ENCODE results near the gene HOMER3. TPM values are rescaled to one million over a fixed set of nuclear protein-coding genes. Genes with fewer than 3 reads are reported as not detected.
"Not testable (repeated sequence)": the region's sequence is repeated elsewhere in the genome, so short reads cannot be mapped to it uniquely, and the experiment has no call there.

HOMER3 gene
- total RNA-seq, 1 donor from 2014 or later: 106 TPM

DNA sequence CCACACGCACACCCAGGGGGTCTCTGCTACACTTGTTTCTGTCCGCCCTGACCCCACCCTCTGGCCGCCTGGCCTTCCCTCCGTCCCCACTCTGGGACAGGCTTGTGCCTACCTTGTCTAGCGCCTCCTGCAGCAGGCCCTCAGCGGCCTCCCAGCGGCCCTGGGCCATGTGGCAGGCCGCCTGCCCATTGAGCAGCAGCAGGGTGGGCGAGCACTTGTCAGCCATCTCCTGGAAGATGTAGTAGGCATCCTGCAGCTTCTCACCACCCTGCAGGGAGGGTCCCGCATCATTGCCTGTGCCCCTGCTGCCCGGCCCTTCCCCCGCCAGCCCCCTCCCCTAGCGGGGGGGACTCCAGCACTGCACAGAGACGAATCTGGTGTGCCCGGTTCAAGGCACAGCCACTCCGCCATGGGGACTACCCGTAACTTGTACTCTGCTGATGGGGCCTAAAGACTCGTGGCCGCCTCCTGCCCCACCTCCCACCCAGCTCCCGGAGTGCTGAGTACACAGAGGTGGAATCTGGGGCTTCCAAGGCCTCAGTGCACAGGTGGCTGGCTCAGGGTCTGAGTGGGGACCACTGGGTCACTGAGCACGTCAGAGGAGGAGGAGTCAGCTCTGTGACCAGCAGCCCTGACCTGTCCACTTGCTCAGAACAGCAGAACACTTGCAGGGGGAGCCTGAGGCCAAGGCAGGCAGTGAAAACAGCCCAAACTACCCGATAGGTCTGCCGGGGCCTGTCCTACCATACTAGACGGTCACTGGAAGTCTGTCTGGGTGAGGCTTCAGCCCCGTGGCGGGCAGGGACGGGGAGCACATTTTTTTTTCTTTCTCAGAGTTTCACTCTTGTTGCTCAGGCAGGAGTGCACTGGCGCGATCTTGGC lies 37.6 kb downstream of the HOMER3 start:
- no peak for DNase-seq (ENCODE audit: low read depth)
- TF ChIP-seq CTCF (conservative IDR thresholded peaks at IDR 0.05; ENCODE audit: low read depth, low read length): no peak
- no peak overlapping the region for H3K4me3 ChIP-seq (ENCODE audit: low read depth, low read length)

DNA sequence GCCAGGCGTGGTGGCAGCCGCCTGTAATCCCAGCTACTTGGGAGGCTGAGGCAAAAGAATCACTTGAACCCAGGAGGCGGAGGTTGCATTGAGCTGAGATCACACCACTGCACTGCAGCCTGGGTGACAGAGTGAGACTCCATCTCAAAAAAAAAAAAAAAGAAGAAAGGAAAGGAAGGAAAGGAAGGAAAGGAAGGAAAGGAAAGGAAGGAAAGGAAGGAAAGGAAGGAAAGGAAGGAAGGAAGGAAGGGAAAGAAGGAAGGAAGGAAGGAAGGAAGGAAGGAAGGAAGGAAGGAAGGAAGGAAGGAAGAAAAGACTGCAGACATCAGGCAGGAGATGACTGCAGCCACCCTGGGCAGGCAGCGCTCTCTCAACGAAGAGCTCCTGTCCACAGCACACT lies 38.5 kb downstream of the HOMER3 start:
- not testable (repeated sequence) for DNase-seq (ENCODE audit: low read depth); H3K4me3 ChIP-seq (ENCODE audit: low read depth, low read length)

DNA sequence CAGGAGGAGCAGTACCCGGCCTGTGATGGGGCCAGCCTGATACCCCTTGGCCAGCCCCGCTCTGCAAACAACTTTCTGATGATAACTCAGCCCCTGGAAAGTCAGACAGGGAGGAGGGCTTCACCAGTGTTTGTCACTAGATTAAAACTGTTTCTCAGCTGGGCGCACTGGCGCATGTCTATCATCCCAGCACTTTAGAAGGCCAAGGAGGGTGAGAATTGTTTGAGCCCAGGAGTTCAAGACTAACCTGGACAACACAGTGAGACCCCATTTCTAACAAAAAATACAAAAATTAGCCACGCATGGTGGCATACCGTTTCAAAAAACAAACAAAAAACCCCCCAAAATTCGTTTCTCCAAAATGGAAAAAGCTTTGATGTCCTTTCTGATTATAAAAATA lies 39.5 kb downstream of the HOMER3 start:
- TF ChIP-seq CTCF (conservative IDR thresholded peaks at IDR 0.05; ENCODE audit: low read depth, low read length): no peak
- no peak for DNase-seq (ENCODE audit: low read depth)
- H3K4me3 ChIP-seq (ENCODE audit: low read depth, low read length): no peak overlapping the region

- no peak for TF ChIP-seq CTCF (conservative IDR thresholded peaks at IDR 0.05; ENCODE audit: low read depth, low read length)
- no peak overlapping the region for H3K4me3 ChIP-seq (ENCODE audit: low read depth, low read length)
- no peak for DNase-seq (ENCODE audit: low read depth)
Observed at GRCh38 chr19:18900700-18901481, 40.1 kb downstream of the HOMER3 start.

DNA sequence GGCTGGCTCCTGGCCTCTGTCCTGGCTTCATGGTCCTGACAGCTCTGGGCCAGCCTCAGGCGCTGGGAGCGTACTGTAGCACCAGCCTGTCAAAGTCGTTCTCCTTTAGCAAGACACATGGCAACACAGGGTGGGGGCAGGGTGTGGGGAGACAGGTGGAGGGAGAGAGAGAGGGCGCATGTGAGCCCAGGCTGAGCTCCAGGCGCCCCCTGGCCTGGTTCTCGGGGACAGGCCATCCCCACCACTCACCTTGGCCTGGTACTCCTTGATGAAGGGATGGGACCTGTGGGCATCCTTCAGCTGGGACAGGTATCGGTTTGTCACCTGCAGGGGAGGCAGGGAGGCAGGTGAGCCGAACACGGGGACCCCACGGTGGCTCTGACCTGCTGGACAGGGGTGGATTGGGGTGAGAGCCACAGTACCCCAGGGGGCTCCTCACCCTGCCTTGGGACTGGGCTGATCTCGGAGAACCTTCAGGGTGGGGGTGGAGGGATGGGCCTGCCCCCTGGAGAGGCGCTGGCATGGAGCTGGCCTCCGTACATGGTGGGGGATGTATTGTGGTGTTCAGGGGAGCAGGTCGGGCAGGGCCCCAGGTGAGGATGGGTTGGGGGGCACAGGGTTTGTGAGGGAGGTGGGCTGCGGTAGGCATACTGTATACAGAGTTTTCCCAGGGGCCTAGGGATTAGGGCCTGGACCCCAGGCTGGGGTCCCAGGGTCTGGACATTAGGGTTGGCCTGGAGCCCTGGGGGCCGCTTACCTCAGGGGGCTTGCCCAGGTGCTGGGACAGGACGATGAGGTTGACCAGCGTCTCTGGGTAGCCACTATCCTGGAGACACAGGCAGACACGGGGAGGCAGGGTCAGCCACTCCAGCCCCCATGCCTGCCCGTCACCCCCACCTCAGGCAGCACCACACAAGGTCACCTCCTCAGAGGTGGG lies 41.1 kb downstream of the HOMER3 start:
- DNase-seq (ENCODE audit: low read depth): no peak
- no peak for TF ChIP-seq CTCF (conservative IDR thresholded peaks at IDR 0.05; ENCODE audit: low read depth, low read length)
- no peak overlapping the region for H3K4me3 ChIP-seq (ENCODE audit: low read depth, low read length)

- no peak for DNase-seq (ENCODE audit: low read depth)
- no peak for TF ChIP-seq CTCF (conservative IDR thresholded peaks at IDR 0.05; ENCODE audit: low read depth, low read length)
- no peak overlapping the region for H3K4me3 ChIP-seq (ENCODE audit: low read depth, low read length)
Observed at GRCh38 chr19:18898607-18899408, 42.2 kb downstream of the HOMER3 start.
